Astrocyte of the spinal cord (primary cell): ENCODE data around the gene CLEC3A.
"Not testable (repeated sequence)": the region's sequence is repeated elsewhere in the genome, so short reads cannot be mapped to it uniquely, and the experiment has no call there.

Experiments
- DNase-seq: peaks from one replicate; pipeline ENCODE4 v3.0.0; 2011; ENCODE audit warnings: low read depth, low spot score
- H3K4me3 ChIP-seq: 2 replicates; pipeline ENCODE4 v1.5.1; 2011; ENCODE audit warnings: low read depth, mild to moderate bottlenecking, low read length, moderate library complexity
- CTCF ChIP-seq: IDR thresholded peaks from 2 replicates; pipeline ENCODE4 v1.5.1; 2012; ENCODE audit warnings: low read depth, mild to moderate bottlenecking, low read length, inconsistent platforms
- in situ Hi-C: cut with HindIII; loops from 2 replicates; pipeline ENCODE4 v1.10.0; 2017; ENCODE audit warnings: low sequenced_read_pairs

CLEC3A gene

GRCh38 chr16:77987810-77988209 is 34.5 kb upstream of the CLEC3A start:
- in situ Hi-C loops, result no loop called here
- H3K4me3 ChIP-seq, result no peak overlapping the region
- no peak for TF ChIP-seq CTCF
- DNase-seq, result no peak

GRCh38 chr16:77989846-77990245 is 32.5 kb upstream of the CLEC3A start:
- TF ChIP-seq CTCF, result no peak
- no peak for DNase-seq
- no peak overlapping the region for H3K4me3 ChIP-seq
- in situ Hi-C loops, result no loop called here

GRCh38 chr16:77991701-77992100 is 30.6 kb upstream of the CLEC3A start:
- TF ChIP-seq CTCF, result no peak
- in situ Hi-C loops, result no loop called here
- DNase-seq, result no peak
- no peak overlapping the region for H3K4me3 ChIP-seq

GRCh38 chr16:77992381-77992780 is 30.0 kb upstream of the CLEC3A start:
- in situ Hi-C loops, DNase-seq, H3K4me3 ChIP-seq: not testable (repeated sequence)

GRCh38 chr16:77993111-77993985 is 29.0 kb upstream of the CLEC3A start:
- in situ Hi-C loops, result no loop called here
- no peak for TF ChIP-seq CTCF
- peak; percentile 74 for DNase-seq
- no peak overlapping the region for H3K4me3 ChIP-seq

GRCh38 chr16:77995843-77996455 is 26.4 kb upstream of the CLEC3A start:
- no peak for TF ChIP-seq CTCF
- no peak overlapping the region for H3K4me3 ChIP-seq
- peak; percentile 2 for DNase-seq
- in situ Hi-C loops, result no loop called here

- in situ Hi-C loops, result no loop called here
- TF ChIP-seq CTCF, result no peak
Observed at GRCh38 chr16:77998350-77999023, 23.9 kb upstream of the CLEC3A start.

More at GRCh38 chr16:77998350-77999023, 23.9 kb upstream of the CLEC3A start:
- DNase-seq, result no peak
- H3K4me3 ChIP-seq, result no peak overlapping the region
